Hepatocyte (in vitro differentiated cells): ENCODE measurements around the gene WDR70. TPM values are rescaled to one million over a fixed set of nuclear protein-coding genes. Genes with fewer than 3 reads are reported as not detected.

Experiments used
- DNase-seq: peaks from one replicate; pipeline ENCODE4 v3.0.0-alpha.2; 2016; ENCODE audit warnings: low spot score
- H2AFZ ChIP-seq: fragments of 200-600 bp; sonication (generic); 2 replicates; pipeline ENCODE4 v1.6.0; 2016; ENCODE audit warnings: antibody characterized with exemption, mild to moderate bottlenecking
- H3K27ac ChIP-seq: fragments of 200-600 bp; sonication (generic); 2 replicates; pipeline ENCODE4 v1.5.1; 2016; ENCODE audit warnings: mild to moderate bottlenecking
- H3K27me3 ChIP-seq: fragments of 200-600 bp; sonication (generic); 2 replicates; pipeline ENCODE4 v1.6.1; 2016
- H3K36me3 ChIP-seq: fragments of 200-600 bp; sonication (generic); replicated peaks from 2 replicates; pipeline ENCODE4 v1.5.1; 2016; ENCODE audit warnings: low read depth; ENCODE audit not compliant: insufficient read depth
- H3K4me1 ChIP-seq: fragments of 200-600 bp; sonication (generic); 2 replicates; pipeline ENCODE4 v1.5.1; 2016; ENCODE audit warnings: mild to moderate bottlenecking, moderate library complexity; ENCODE audit not compliant: insufficient read depth
- H3K4me2 ChIP-seq: fragments of 200-600 bp; sonication (generic); 2 replicates; pipeline ENCODE4 v1.6.0; 2016
- H3K4me3 ChIP-seq: fragments of 200-600 bp; sonication (generic); 2 replicates; pipeline ENCODE4 v1.5.1; 2016; ENCODE audit warnings: mild to moderate bottlenecking
- H3K79me2 ChIP-seq: fragments of 200-600 bp; sonication (generic); 2 replicates; pipeline ENCODE4 v1.6.0; 2017; ENCODE audit warnings: mild to moderate bottlenecking
- H3K9me2 ChIP-seq: fragments of 200-600 bp; sonication (generic); replicated peaks from 2 replicates; pipeline ENCODE4 v1.6.0; 2017; ENCODE audit warnings: mild to moderate bottlenecking; ENCODE audit not compliant: insufficient read depth
- H3K9me3 ChIP-seq: fragments of 200-600 bp; sonication (generic); 2 replicates; pipeline ENCODE4 v1.5.1; 2016; ENCODE audit warnings: low read depth, mild to moderate bottlenecking
- H4K20me1 ChIP-seq: fragments of 200-600 bp; sonication (generic); 2 replicates; pipeline ENCODE4 v1.6.0; 2016; ENCODE audit warnings: mild to moderate bottlenecking; ENCODE audit not compliant: insufficient read depth, poor library complexity, severe bottlenecking
- EZH2 ChIP-seq: fragments of 200-600 bp; sonication (generic); IDR thresholded peaks from 2 replicates; pipeline ENCODE4 v1.6.1; 2016; ENCODE audit warnings: antibody characterized with exemption, mild to moderate bottlenecking, borderline replicate concordance
- EZH2phosphoT487 ChIP-seq: fragments of 200-600 bp; sonication (generic); IDR thresholded peaks from one replicate; pipeline ENCODE4 v1.6.1; 2018; ENCODE audit warnings: antibody characterized with exemption, mild to moderate bottlenecking, low read depth, moderate library complexity; ENCODE audit not compliant: unreplicated experiment, severe bottlenecking
- WGBS: methylation state at CpG from one replicate; pipeline ENCODE4 v1.1.6; 2016; ENCODE audit warnings: low lambda C conversion rate; ENCODE audit errors: missing lambda C conversion rate; 5-methylcytosine and 5-hydroxymethylcytosine counted together
- polyA plus RNA-seq: library from polyadenylated mRNA; unstranded; fragments of >200 nt; fragmentation: Nextera tagmentation; extraction: Ambion mirVana; gene quantifications from 2 replicates; pipeline ENCODE4 v1.2.1, GENCODE V29; 2016
- total RNA-seq: library from RNA; depleted of rRNA; stranded (reverse); fragments of >200 nt; gene quantifications from 2 replicates; pipeline ENCODE4 v1.2.3, GENCODE V29; 2014
- TF ChIP-seq, protein P1 (sequence below): fragments of 200-600 bp; sonication (generic); IDR thresholded peaks from 2 replicates; pipeline ENCODE4 v1.5.1; 2016; ENCODE audit warnings: antibody characterized with exemption, mild to moderate bottlenecking; ENCODE audit not compliant: poor library complexity

The WDR70 gene
- total and polyA plus RNA-seq, 2 experiments from 2014 or later: 22.3 to 37.0 TPM

DNA sequence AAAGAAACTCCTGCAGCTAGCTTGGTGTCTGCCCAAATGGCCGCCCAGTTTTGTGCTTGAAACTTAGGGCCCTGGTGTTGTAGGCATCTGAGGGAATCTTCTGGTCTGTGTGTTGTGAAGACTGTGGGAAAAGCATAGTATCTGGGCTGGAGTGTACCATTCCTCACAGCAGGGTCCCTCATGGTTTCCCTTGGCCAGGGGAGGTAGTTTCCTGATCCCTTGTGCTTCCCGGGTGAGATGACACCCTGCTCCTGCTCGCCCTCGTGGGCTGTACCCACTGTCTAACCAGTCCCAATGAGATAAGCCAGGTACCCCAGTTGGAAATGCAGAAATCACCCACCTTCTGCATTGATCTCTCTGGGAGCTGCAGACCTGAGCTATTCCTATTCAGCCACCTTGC is 277.9 kb downstream of the WDR70 start:
- whole genome bisulfite sequencing: 88% methylated on average over 4 of the region's 4 CpGs
- Histone ChIP-seq H3K9me2 (no peaks in the 10 kb centered on the region), H3K4me1 (no peaks in the 10 kb centered on the region), H3K36me3 (no peaks in the 10 kb centered on the region), H3K9me3 (no peaks in the 10 kb centered on the region), H3K27me3 (no peaks in the 10 kb centered on the region), H3K4me3 (no peak overlapping the region), H3K27ac (no peak overlapping the region), H3K4me2 (no peak overlapping the region), H2AFZ (no peak overlapping the region), H3K79me2 (no peaks in the 10 kb centered on the region), H4K20me1 (no peaks in the 10 kb centered on the region)
- TF ChIP-seq EZH2 (no peak), EZH2phosphoT487 (no peak)
- TF ChIP-seq, protein P1, sequence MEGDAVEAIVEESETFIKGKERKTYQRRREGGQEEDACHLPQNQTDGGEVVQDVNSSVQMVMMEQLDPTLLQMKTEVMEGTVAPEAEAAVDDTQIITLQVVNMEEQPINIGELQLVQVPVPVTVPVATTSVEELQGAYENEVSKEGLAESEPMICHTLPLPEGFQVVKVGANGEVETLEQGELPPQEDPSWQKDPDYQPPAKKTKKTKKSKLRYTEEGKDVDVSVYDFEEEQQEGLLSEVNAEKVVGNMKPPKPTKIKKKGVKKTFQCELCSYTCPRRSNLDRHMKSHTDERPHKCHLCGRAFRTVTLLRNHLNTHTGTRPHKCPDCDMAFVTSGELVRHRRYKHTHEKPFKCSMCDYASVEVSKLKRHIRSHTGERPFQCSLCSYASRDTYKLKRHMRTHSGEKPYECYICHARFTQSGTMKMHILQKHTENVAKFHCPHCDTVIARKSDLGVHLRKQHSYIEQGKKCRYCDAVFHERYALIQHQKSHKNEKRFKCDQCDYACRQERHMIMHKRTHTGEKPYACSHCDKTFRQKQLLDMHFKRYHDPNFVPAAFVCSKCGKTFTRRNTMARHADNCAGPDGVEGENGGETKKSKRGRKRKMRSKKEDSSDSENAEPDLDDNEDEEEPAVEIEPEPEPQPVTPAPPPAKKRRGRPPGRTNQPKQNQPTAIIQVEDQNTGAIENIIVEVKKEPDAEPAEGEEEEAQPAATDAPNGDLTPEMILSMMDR: no peak
- DNase-seq: no peak

- no peak for DNase-seq
- Histone ChIP-seq H3K4me3 (no peak overlapping the region), H3K36me3 (no peaks in the 10 kb centered on the region), H4K20me1 (no peaks in the 10 kb centered on the region), H3K27me3 (no peaks in the 10 kb centered on the region), H3K4me1 (peaks cover 8% of the 10 kb centered on the region), H3K9me2 (no peaks in the 10 kb centered on the region), H2AFZ (no peak overlapping the region), H3K9me3 (no peaks in the 10 kb centered on the region), H3K27ac (no peak overlapping the region), H3K4me2 (no peak overlapping the region), H3K79me2 (no peaks in the 10 kb centered on the region)
- WGBS: 81% methylated on average over 2 of the region's 2 CpGs
- TF ChIP-seq EZH2 (no peak), EZH2phosphoT487 (no peak)
- TF ChIP-seq, protein P1: no peak
Observed at GRCh38 chr5:37658440-37658839, 279.3 kb downstream of the WDR70 start.

DNA sequence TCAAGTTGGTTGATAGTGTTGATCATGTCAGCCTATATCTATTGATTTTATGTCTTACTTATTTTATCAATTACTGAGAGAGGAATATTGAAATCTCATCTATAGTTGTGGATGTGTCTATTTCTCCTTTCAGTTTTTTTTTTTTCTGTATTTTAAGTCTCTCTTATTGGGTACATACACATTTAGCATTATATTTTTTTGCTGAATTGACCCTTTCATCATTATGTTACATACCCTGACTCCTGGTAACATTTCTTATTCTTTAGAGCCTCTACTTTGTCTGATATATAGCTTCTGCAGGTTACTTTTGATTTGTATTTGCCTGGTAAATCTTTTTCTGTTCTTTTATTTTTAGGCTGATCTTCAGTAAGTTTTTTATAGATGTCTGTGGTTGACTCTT is 281.2 kb downstream of the WDR70 start:
- Histone ChIP-seq H3K9me3 (no peaks in the 10 kb centered on the region), H4K20me1 (no peaks in the 10 kb centered on the region), H3K27ac (no peak overlapping the region), H3K9me2 (no peaks in the 10 kb centered on the region), H3K4me2 (no peak overlapping the region), H3K4me1 (peaks cover 8% of the 10 kb centered on the region), H2AFZ (no peak overlapping the region), H3K4me3 (no peak overlapping the region), H3K27me3 (no peaks in the 10 kb centered on the region), H3K36me3 (no peaks in the 10 kb centered on the region), H3K79me2 (no peaks in the 10 kb centered on the region)
- no peak for DNase-seq
- TF ChIP-seq EZH2 (no peak), EZH2phosphoT487 (no peak)
- TF ChIP-seq, protein P1: no peak

DNA sequence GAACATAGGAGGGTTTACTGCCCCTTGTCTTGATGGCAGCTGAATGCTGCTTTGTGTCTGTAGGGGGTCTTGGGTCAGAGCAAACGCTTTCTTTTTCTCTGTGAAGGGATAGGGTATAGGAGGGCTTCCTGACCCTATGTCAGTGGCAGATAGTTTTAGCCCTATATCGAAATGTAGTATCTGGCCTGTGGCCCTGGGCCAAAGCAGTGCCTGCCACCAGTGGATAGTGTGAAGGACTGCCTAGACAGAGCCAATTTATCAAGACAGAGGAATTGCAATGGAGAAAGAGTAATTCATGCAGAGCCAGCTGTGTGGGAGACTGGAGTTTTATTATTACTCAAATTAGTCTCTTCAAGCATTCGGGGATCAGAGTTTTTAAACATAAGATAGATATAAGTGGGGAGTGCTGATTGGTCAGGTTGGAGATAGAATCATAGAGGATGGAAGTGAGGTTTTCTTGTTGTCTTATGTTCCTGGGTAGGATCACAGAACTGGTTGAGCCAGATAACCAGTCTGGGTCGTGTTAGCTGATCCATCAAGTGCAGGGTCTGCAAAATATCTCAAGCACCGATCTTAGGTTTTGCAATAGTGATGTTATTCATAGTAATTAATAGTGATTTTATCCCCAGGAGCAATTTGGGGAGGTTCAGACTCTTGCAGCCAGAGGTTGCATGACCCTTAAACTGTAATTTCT is 282.3 kb downstream of the WDR70 start:
- 47% methylated on average over 5 of the region's 5 CpGs for WGBS
- no peaks in the 10 kb centered on the region for H3K9me2 ChIP-seq
- no peaks in the 10 kb centered on the region for H3K9me3 ChIP-seq
- no peaks in the 10 kb centered on the region for H4K20me1 ChIP-seq
- H3K4me2 ChIP-seq: peak overlapping the region; percentile 34
- no peak overlapping the region for H3K4me3 ChIP-seq
- peaks cover 8% of the 10 kb centered on the region for H3K4me1 ChIP-seq
- H3K79me2 ChIP-seq: no peaks in the 10 kb centered on the region
- TF ChIP-seq EZH2: no peak
- TF ChIP-seq EZH2phosphoT487: no peak
- TF ChIP-seq, protein P1: no peak
- H3K27ac ChIP-seq: no peak overlapping the region
- H2AFZ ChIP-seq: no peak overlapping the region
- H3K27me3 ChIP-seq: no peaks in the 10 kb centered on the region
- no peaks in the 10 kb centered on the region for H3K36me3 ChIP-seq
- DNase-seq: no peak
